SK-N-SH (cell line): ENCODE measurements around the gene TXNRD1. TPM values are rescaled to one million over a fixed set of nuclear protein-coding genes. Genes with fewer than 3 reads are reported as not detected.

Experiments
- CTCF ChIA-PET: fragments of 300-600, 350-600 bp; formaldehyde crosslinking; extraction: SDS; loops from one replicate; lab custom pipeline; 2021; lab: Yijun Ruan, JAX
- POLR2A ChIA-PET: fragments of 350-600 bp; sonication (Branson Sonifier 250); formaldehyde crosslinking; extraction: SDS; loops from one replicate; lab custom pipeline; 2020; ENCODE audit warnings: antibody characterized with exemption, inconsistent platforms; lab: Yijun Ruan, JAX
- DNase-seq: peaks from one replicate; pipeline ENCODE4 v3.0.0; 2012
- H2AFZ ChIP-seq: fragments of 200-600 bp; sonication (generic); 2 replicates; pipeline ENCODE4 v1.8.1; 2016; ENCODE audit warnings: antibody characterized with exemption, mild to moderate bottlenecking, low read depth
- H3F3A ChIP-seq: fragments of 200-600 bp; sonication (generic); replicated peaks from 2 replicates; pipeline ENCODE3; 2016; ENCODE audit warnings: antibody characterized with exemption, mild to moderate bottlenecking; ENCODE audit not compliant: insufficient read depth
- H3K27ac ChIP-seq, 2 experiments: fragments of 200-500 bp in 1 of 2; fragments of 200-600 bp in 1 of 2; sonication (Bioruptor generic) in 1 of 2; sonication (generic), shearing (Covaris generic) in 1 of 2; 2 replicates each; pipeline versions ENCODE4 v1.5.1 to v1.6.1; 2014 to 2016; ENCODE audit warnings: low read depth in 2 of 2, inconsistent platforms in 1 of 2, low read length in 1 of 2, mild to moderate bottlenecking in 1 of 2, mixed read lengths in 1 of 2
- H3K27me3 ChIP-seq: fragments of 200-600 bp; sonication (generic), shearing (Covaris generic); 2 replicates; pipeline ENCODE4 v1.6.1; 2016; ENCODE audit warnings: mixed run types; ENCODE audit not compliant: insufficient read depth
- H3K36me3 ChIP-seq, 2 experiments: fragments of 200-500 bp in 1 of 2; fragments of 200-600 bp in 1 of 2; sonication (Bioruptor generic) in 1 of 2; sonication (generic) in 1 of 2; replicated peaks in 1 of 2; 2 replicates each; pipeline versions ENCODE3 to v1.5.1; 2014 to 2016; ENCODE audit warnings: low read length in 1 of 2, mild to moderate bottlenecking in 1 of 2; ENCODE audit not compliant: insufficient read depth in 2 of 2, control insufficient read depth in 1 of 2
- H3K4me1 ChIP-seq, 2 experiments: fragments of 200-500 bp in 1 of 2; fragments of 200-600 bp in 1 of 2; sonication (Bioruptor generic) in 1 of 2; sonication (generic), shearing (Covaris generic) in 1 of 2; 2 replicates each; pipeline versions ENCODE4 v1.5.1 to v1.6.1; 2014 to 2016; ENCODE audit warnings: low read depth in 1 of 2, low read length in 1 of 2, mixed run types in 1 of 2; ENCODE audit not compliant: insufficient read depth in 2 of 2, control insufficient read depth in 1 of 2
- H3K4me2 ChIP-seq: fragments of 200-600 bp; sonication (generic), shearing (Covaris generic); 2 replicates; pipeline ENCODE4 v1.6.1; 2017; ENCODE audit warnings: mixed run types
- H3K4me3 ChIP-seq, 2 experiments: fragments of 200-500 bp in 1 of 2; fragments of 200-600 bp in 1 of 2; sonication (Bioruptor generic) in 1 of 2; sonication (generic), shearing (Covaris generic) in 1 of 2; 2 replicates each; pipeline versions ENCODE4 v1.5.1 to v1.8.1; 2014 to 2016; ENCODE audit warnings: low read depth in 2 of 2, inconsistent platforms in 1 of 2, low read length in 1 of 2, mild to moderate bottlenecking in 1 of 2, mixed read lengths in 1 of 2, moderate library complexity in 1 of 2
- H3K79me2 ChIP-seq: fragments of 200-600 bp; sonication (generic); 2 replicates; pipeline ENCODE4 v1.8.1; 2017; ENCODE audit warnings: mild to moderate bottlenecking; ENCODE audit not compliant: insufficient read depth
- H3K9ac ChIP-seq: fragments of 200-600 bp; sonication (generic); 2 replicates; pipeline ENCODE4 v1.6.1; 2017; ENCODE audit warnings: mixed run types
- H3K9me2 ChIP-seq: fragments of 200-600 bp; sonication (generic); 2 replicates; pipeline ENCODE4 v1.6.1; 2017; ENCODE audit warnings: mixed run types
- H3K9me3 ChIP-seq: fragments of 200-600 bp; sonication (generic); 2 replicates; pipeline ENCODE4 v1.6.1; 2017; ENCODE audit warnings: mixed run types, mild to moderate bottlenecking, moderate library complexity
- H4K20me1 ChIP-seq: fragments of 200-600 bp; sonication (generic); 2 replicates; pipeline ENCODE4 v1.6.1; 2017; ENCODE audit warnings: mild to moderate bottlenecking, mixed run types; ENCODE audit not compliant: insufficient read depth
- EP300 ChIP-seq, 2 experiments: IDR thresholded peaks; 2 replicates each; pipeline versions ENCODE4 v1.4.0 to v1.6.1; 2012; ENCODE audit warnings: borderline replicate concordance in 1 of 2, low read depth in 1 of 2, low read length in 1 of 2
- FOXM1 ChIP-seq: IDR thresholded peaks from 2 replicates; pipeline ENCODE4 v1.4.0; 2012; ENCODE audit warnings: low read depth, mild to moderate bottlenecking
- GABPA ChIP-seq: IDR thresholded peaks from 2 replicates; pipeline ENCODE4 v1.4.0; 2012; ENCODE audit warnings: low read depth, mild to moderate bottlenecking
- JUND ChIP-seq: IDR thresholded peaks from 2 replicates; pipeline ENCODE4 v1.4.0; 2012
- MXI1 ChIP-seq: IDR thresholded peaks from 2 replicates; pipeline ENCODE4 v1.6.1; 2012; ENCODE audit warnings: mild to moderate bottlenecking, low read depth, low read length, improper control_type of control experiment
- RAD21 ChIP-seq: IDR thresholded peaks from 2 replicates; pipeline ENCODE4 v1.6.1; 2012; ENCODE audit warnings: mild to moderate bottlenecking, low read length
- SMC3 ChIP-seq: IDR thresholded peaks from 2 replicates; pipeline ENCODE4 v1.6.1; 2012; ENCODE audit warnings: low read depth, low read length, improper control_type of control experiment
- TEAD4 ChIP-seq: IDR thresholded peaks from 2 replicates; pipeline ENCODE4 v1.4.0; 2012; ENCODE audit warnings: mild to moderate bottlenecking, borderline replicate concordance; ENCODE audit not compliant: insufficient read depth
- YY1 ChIP-seq: IDR thresholded peaks from 2 replicates; pipeline ENCODE4 v1.4.0; 2012; ENCODE audit warnings: low read depth, mild to moderate bottlenecking
- WGBS: methylation state at CpG from one replicate; pipeline ENCODE4 v1.1.6; 2017; ENCODE audit warnings: low lambda C conversion rate; 5-methylcytosine and 5-hydroxymethylcytosine counted together
- polyA plus RNA-seq, 3 experiments: library from polyadenylated mRNA; depleted of rRNA; stranded (reverse); fragments of >200 nt; gene quantifications; 2 replicates each; pipeline ENCODE4 v1.2.3, GENCODE V29; 2012
- TF ChIP-seq, protein P1 (sequence below): IDR thresholded peaks from 2 replicates; pipeline ENCODE4; 2012
- TF ChIP-seq, protein P2 (sequence below): fragments of 150-350 bp; IDR thresholded peaks from 2 replicates; pipeline ENCODE4 v1.6.1; 2016; ENCODE audit warnings: mild to moderate bottlenecking, low read depth, low read length
- TF ChIP-seq, protein P3 (sequence below): IDR thresholded peaks from 2 replicates; pipeline ENCODE4 v1.4.0; 2012; ENCODE audit warnings: low read depth
- TF ChIP-seq, protein P4 (sequence below): IDR thresholded peaks from 2 replicates; pipeline ENCODE4 v1.4.0; 2012; ENCODE audit warnings: low read depth, borderline replicate concordance
- TF ChIP-seq, protein P5 (sequence below): IDR thresholded peaks from 2 replicates; pipeline ENCODE4 v1.6.1; 2012; ENCODE audit warnings: mild to moderate bottlenecking, low read depth, low read length, moderate library complexity

Gene TXNRD1
- polyA plus RNA-seq, 1 of the 3 experiments (the other 2 are of a cell fraction) = 143 TPM

DNA sequence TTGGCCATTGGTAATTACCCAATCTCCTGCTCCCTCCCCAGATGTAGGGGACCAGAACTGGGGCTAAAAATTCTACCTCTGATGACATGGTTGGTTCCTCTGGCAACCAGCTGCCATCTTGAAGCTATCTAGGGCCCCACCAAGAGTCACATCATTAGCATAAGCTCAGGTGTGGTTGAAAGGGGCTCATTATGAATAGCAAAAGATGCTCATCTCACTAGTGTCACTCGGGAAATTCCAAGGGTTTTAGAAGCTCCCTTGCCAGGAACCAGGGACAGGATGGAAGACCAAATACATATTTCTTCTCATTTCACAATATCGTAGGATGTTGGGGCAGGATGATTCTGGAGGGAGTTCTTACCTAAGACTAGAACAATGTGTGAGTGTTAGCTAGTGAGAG is 126.6 kb downstream of the TXNRD1 start:
- CTCF ChIA-PET = no interaction called here
- no peak for DNase-seq
- no peaks in the 10 kb centered on the region for H3K9me3 ChIP-seq
- H2AFZ ChIP-seq = no peak overlapping the region
- no peaks in the 10 kb centered on the region for H3K9me2 ChIP-seq
- peaks cover 31% of the 10 kb centered on the region for H3K79me2 ChIP-seq
- H3K4me3 ChIP-seq = no peak overlapping the region
- WGBS = 76% methylated on average over 2 of the region's 2 CpGs
- H3K4me1 ChIP-seq = peaks cover 0 to 6% of the 10 kb centered on the region in 2 experiments; a peak in 2 of 4 replicates
- no peak overlapping the region for H3K9ac ChIP-seq
- no peak overlapping the region for H3K27ac ChIP-seq
- H3K27me3 ChIP-seq = no peaks in the 10 kb centered on the region
- no peak for TF ChIP-seq FOXM1
- TF ChIP-seq TEAD4 = no peak
- no peak for TF ChIP-seq RAD21
- no peak for TF ChIP-seq EP300 (IDR thresholded peaks at IDR 0.05; ENCODE audit: borderline replicate concordance in 1 of 2, low read depth in 1 of 2, low read length in 1 of 2)
- TF ChIP-seq, protein P1, sequence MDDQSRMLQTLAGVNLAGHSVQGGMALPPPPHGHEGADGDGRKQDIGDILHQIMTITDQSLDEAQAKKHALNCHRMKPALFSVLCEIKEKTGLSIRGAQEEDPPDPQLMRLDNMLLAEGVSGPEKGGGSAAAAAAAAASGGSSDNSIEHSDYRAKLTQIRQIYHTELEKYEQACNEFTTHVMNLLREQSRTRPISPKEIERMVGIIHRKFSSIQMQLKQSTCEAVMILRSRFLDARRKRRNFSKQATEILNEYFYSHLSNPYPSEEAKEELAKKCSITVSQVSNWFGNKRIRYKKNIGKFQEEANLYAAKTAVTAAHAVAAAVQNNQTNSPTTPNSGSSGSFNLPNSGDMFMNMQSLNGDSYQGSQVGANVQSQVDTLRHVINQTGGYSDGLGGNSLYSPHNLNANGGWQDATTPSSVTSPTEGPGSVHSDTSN = no peak
- no peak for TF ChIP-seq SMC3
- no peak for TF ChIP-seq MXI1
- TF ChIP-seq, protein P2, sequence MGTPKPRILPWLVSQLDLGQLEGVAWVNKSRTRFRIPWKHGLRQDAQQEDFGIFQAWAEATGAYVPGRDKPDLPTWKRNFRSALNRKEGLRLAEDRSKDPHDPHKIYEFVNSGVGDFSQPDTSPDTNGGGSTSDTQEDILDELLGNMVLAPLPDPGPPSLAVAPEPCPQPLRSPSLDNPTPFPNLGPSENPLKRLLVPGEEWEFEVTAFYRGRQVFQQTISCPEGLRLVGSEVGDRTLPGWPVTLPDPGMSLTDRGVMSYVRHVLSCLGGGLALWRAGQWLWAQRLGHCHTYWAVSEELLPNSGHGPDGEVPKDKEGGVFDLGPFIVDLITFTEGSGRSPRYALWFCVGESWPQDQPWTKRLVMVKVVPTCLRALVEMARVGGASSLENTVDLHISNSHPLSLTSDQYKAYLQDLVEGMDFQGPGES = no peak
- H3F3A ChIP-seq = peaks cover 4% of the 10 kb centered on the region
- H3K4me2 ChIP-seq = no peak overlapping the region
- peaks cover 68 to 81% of the 10 kb centered on the region in 2 experiments for H3K36me3 ChIP-seq
- peaks cover 5% of the 10 kb centered on the region for H4K20me1 ChIP-seq
- POLR2A ChIA-PET = no interaction called here

DNA sequence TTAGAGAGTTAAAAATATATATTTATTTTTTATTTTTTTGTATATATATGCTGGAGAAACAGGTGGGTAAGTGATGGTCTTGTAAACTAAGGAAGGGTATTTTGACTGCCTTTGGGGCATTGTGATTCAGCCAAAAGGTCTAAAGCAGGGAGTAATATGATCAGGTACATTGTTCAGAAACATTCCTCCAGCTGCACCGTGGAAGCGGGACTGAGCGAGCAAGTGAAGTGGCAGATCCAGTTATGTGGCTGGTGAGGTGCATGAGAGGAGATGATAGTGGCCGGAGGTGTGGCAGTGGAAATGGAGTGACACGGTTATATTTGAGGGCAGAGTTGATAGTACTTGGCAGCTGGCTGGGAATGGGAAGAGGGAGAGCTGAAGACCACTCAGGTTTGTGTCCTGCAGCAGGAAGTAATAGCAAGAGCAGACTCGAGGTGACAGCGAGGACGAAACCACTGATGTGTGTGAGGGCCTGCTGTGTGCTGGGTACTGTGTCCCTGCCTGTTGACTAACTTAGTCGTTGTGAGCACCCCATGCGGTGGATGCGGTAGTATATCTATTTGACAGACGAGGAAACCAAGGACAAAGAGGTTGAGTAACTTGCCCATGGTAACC is 127.2 kb downstream of the TXNRD1 start:
- Histone ChIP-seq H3K36me3 (peaks cover 71 to 77% of the 10 kb centered on the region in 2 experiments), H4K20me1 (peaks cover 5% of the 10 kb centered on the region), H3K4me3 (no peak overlapping the region), H3K9me2 (no peaks in the 10 kb centered on the region), H3K27ac (no peak overlapping the region), H3K4me2 (no peak overlapping the region), H3K79me2 (peaks cover 31% of the 10 kb centered on the region), H3K9me3 (no peaks in the 10 kb centered on the region), H3K27me3 (no peaks in the 10 kb centered on the region), H2AFZ (no peak overlapping the region), H3K9ac (no peak overlapping the region), H3F3A (peaks cover 4% of the 10 kb centered on the region), H3K4me1 (peaks cover 0 to 6% of the 10 kb centered on the region in 2 experiments; a peak in 2 of 4 replicates)
- WGBS = 96% methylated on average over 11 of the region's 12 CpGs
- DNase-seq = no peak
- POLR2A ChIA-PET = no interaction called here
- CTCF ChIA-PET = interaction anchor here (0.6 to 1.3 kb wide), 2 partner anchors 12 to 40 kb away, joined by 3 read pairs; no protein-coding TSS in a partner anchor
- TF ChIP-seq YY1 (no peak), GABPA (no peak), JUND (no peak), RAD21 (no peak)
- TF ChIP-seq, protein P3, sequence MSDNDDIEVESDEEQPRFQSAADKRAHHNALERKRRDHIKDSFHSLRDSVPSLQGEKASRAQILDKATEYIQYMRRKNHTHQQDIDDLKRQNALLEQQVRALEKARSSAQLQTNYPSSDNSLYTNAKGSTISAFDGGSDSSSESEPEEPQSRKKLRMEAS = no peak
- TF ChIP-seq, protein P4, sequence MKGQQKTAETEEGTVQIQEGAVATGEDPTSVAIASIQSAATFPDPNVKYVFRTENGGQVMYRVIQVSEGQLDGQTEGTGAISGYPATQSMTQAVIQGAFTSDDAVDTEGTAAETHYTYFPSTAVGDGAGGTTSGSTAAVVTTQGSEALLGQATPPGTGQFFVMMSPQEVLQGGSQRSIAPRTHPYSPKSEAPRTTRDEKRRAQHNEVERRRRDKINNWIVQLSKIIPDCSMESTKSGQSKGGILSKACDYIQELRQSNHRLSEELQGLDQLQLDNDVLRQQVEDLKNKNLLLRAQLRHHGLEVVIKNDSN = no peak
- TF ChIP-seq, protein P1 = no peak
- TF ChIP-seq, protein P5, sequence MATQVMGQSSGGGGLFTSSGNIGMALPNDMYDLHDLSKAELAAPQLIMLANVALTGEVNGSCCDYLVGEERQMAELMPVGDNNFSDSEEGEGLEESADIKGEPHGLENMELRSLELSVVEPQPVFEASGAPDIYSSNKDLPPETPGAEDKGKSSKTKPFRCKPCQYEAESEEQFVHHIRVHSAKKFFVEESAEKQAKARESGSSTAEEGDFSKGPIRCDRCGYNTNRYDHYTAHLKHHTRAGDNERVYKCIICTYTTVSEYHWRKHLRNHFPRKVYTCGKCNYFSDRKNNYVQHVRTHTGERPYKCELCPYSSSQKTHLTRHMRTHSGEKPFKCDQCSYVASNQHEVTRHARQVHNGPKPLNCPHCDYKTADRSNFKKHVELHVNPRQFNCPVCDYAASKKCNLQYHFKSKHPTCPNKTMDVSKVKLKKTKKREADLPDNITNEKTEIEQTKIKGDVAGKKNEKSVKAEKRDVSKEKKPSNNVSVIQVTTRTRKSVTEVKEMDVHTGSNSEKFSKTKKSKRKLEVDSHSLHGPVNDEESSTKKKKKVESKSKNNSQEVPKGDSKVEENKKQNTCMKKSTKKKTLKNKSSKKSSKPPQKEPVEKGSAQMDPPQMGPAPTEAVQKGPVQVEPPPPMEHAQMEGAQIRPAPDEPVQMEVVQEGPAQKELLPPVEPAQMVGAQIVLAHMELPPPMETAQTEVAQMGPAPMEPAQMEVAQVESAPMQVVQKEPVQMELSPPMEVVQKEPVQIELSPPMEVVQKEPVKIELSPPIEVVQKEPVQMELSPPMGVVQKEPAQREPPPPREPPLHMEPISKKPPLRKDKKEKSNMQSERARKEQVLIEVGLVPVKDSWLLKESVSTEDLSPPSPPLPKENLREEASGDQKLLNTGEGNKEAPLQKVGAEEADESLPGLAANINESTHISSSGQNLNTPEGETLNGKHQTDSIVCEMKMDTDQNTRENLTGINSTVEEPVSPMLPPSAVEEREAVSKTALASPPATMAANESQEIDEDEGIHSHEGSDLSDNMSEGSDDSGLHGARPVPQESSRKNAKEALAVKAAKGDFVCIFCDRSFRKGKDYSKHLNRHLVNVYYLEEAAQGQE = no peak
